ENCODE data around the gene ZCCHC17.

Gene ZCCHC17

GRCh38 chr1:31308036-31308435 lies 11.2 kb downstream of the ZCCHC17 start:
- DNase-seq = no peak

- DNase-seq = no peak
Observed at GRCh38 chr1:31310198-31310597, 13.4 kb downstream of the ZCCHC17 start.

GRCh38 chr1:31315902-31316301 lies 19.1 kb downstream of the ZCCHC17 start:
- DNase-seq = no peak

GRCh38 chr1:31318146-31318545 lies 21.3 kb downstream of the ZCCHC17 start:
- no peak for DNase-seq

GRCh38 chr1:31324093-31324492 lies 27.3 kb downstream of the ZCCHC17 start:
- no peak for DNase-seq

GRCh38 chr1:31324992-31325391 lies 28.2 kb downstream of the ZCCHC17 start:
- no peak for DNase-seq

- no peak for DNase-seq
Observed at GRCh38 chr1:31326461-31326860, 29.6 kb downstream of the ZCCHC17 start.

GRCh38 chr1:31327381-31327780 lies 30.5 kb downstream of the ZCCHC17 start:
- DNase-seq = no peak

GRCh38 chr1:31335007-31335406 lies 38.2 kb downstream of the ZCCHC17 start:
- no peak for DNase-seq

- DNase-seq = no peak
Observed at GRCh38 chr1:31336687-31337467, 40.0 kb downstream of the ZCCHC17 start.

GRCh38 chr1:31344503-31344902 lies 47.7 kb downstream of the ZCCHC17 start:
- no peak for DNase-seq

- DNase-seq = no peak
Observed at GRCh38 chr1:31345635-31346034, 48.8 kb downstream of the ZCCHC17 start.

GRCh38 chr1:31346785-31347184 lies 50.0 kb downstream of the ZCCHC17 start:
- no peak for DNase-seq

- no peak for DNase-seq
Observed at GRCh38 chr1:31348449-31348848, 51.6 kb downstream of the ZCCHC17 start.

GRCh38 chr1:31354283-31354682 lies 57.5 kb downstream of the ZCCHC17 start:
- no peak for DNase-seq

GRCh38 chr1:31356427-31356826 lies 59.6 kb downstream of the ZCCHC17 start:
- DNase-seq = no peak

GRCh38 chr1:31361607-31362006 lies 64.8 kb downstream of the ZCCHC17 start:
- no peak for DNase-seq

GRCh38 chr1:31362032-31362431 lies 65.2 kb downstream of the ZCCHC17 start:
- no peak for DNase-seq

- DNase-seq = no peak
Observed at GRCh38 chr1:31364561-31365250, 67.9 kb downstream of the ZCCHC17 start.

- no peak for DNase-seq
Observed at GRCh38 chr1:31366796-31367195, 70.0 kb downstream of the ZCCHC17 start.

GRCh38 chr1:31368611-31369107 lies 71.8 kb downstream of the ZCCHC17 start:
- no peak for DNase-seq

- DNase-seq = no peak
Observed at GRCh38 chr1:31370021-31370420, 73.2 kb downstream of the ZCCHC17 start.

GRCh38 chr1:31370565-31370964 lies 73.7 kb downstream of the ZCCHC17 start:
- DNase-seq = no peak
